Measurements from ENCODE around the gene B4GALT1.

Gene B4GALT1

DNA sequence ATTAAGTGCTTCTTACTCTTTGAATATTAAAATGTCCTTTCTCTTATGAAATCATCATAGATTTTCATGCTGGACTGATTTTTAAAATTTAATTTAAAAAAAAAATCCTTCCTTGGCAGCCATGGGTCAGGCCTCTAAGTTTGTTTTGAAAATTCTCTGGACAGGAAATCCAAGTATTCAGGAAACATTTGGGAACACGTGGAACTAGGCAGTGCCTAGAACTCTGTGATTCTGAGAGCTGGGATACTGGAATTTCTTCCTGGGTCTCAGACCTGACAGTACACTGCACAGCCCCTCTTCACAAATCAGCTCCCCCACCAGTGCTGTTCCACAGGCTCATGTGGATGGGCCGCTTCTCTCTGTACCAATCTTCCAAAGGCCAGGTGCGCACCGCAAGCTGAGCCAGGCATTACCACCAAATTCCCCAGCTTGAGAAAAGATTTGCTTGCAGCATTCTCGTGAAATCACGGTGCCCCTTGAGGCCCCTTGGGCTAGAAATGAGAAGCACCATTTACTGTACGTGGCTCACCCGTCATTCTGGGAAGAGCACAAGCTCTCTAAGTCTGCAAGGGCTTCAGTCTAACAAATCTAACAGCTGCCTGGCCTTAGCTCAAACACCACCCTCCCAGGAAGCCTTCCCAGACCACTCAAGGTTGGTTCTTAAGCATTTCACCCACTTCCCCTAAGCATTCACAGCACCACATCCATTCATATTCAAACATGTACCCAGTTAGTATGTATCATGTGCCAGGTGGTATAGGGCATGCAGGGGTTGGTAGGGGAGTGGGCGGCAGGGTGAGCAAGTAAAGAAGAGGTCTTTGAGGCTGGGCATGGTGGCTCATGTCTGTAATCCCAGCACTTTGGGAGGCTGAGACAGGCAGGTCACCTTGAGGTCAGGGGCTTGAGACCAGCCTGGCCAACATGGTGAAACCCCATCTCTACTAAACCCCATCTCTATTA, 26.5 kb downstream of the B4GALT1 start:
- Mint-ChIP-seq H3K27me3 (no peaks in the 10 kb centered on the region), H3K9me3 (no peaks in the 10 kb centered on the region), H3K27ac (peak overlapping the region; percentile 13), H3K36me3 (peaks cover 2% of the 10 kb centered on the region), H3K4me3 (peak overlapping the region; percentile 61), H3K4me1 (peaks cover 95% of the 10 kb centered on the region)

DNA sequence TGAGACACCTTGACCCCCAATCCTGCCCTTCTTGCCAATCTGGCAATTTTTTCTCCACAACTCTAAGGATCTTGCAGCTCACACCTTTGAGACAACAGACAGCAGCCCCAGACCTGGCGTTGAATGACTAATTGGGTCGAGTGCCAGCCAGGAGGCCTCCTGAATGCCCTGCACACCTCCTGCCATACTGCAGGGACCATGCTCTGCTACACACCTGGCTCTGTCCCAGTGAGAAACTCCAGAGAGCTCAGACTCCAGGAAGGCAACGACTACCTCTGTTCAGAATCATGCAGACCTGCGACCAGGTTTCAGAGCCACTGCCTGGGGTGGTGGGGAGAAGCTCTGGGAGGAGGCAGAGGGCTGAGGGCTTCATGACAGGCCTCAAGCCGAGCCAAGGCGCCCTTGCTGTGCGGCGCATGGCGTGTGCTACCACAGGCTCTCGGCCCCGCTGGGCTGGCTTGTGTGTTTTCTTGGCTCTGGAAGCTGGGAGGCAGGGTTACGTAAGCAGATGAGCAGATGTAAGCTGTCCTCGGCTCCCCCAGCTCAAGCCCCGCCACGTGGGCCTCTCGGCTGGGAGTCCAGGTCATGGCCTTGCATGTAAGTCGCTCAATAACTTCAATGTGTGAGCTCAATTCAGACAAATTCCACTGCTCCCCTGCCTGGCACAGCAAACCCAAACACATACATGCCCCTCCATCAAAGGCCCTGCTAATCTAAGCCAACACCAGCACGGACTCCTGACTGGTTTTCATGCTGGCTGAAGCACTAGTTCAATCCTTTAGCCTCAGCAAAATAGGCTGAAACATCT, 27.5 kb downstream of the B4GALT1 start:
- Mint-ChIP-seq H3K4me3 (peak overlapping the region; percentile 7), H3K27me3 (no peaks in the 10 kb centered on the region), H3K36me3 (peaks cover 2% of the 10 kb centered on the region), H3K9me3 (no peaks in the 10 kb centered on the region), H3K4me1 (peaks cover 92% of the 10 kb centered on the region), H3K27ac (peak overlapping the region; percentile 57)

DNA sequence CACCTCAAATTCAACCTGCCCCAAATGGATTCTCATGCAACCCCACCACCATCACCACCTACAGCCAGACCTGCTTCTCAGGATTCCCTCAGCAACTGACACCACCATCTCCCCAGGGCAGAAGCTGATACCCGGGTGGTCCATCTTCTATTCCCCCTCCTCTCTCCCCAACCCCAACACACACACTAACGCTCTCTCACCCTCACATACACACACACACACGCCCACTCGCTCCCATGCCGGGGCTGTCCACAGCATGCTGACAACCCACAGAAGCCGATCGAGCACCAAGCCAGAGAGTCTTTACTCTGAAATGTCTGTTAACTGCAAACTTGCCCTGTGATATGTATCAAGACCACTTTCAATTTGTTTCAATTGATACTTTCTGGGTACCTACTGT, 28.4 kb downstream of the B4GALT1 start:
- H3K27me3 Mint-ChIP-seq: no peaks in the 10 kb centered on the region
- peak overlapping the region; percentile 24 for H3K4me3 Mint-ChIP-seq
- peak overlapping the region; percentile 83 for H3K27ac Mint-ChIP-seq
- peaks cover 84% of the 10 kb centered on the region for H3K4me1 Mint-ChIP-seq
- H3K9me3 Mint-ChIP-seq: no peaks in the 10 kb centered on the region
- peaks cover 2% of the 10 kb centered on the region for H3K36me3 Mint-ChIP-seq

DNA sequence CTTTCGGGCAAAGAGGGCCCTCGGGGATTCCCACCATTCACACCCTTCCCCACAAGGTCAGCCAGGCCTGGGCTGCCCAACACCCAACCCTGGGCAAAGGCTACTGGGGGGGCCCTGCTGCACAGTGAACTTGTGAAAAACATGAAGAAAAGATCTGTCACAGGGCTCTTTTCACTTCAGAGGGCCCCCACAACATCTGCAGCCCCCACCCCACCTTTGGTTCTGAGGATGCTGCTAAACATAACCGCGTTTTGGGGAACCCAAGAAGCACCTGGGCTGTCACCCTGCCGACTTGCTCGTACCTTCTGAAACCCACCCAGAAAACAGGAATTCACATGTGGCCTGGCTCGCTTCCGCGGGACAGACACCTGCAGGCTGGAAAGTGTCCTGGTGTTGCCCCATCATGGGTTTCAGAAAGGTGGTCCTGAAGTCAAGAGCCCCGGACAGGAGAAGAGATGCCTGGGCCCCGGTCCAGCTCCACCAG, 29.3 kb downstream of the B4GALT1 start:
- Mint-ChIP-seq H3K27ac (no peak overlapping the region), H3K36me3 (peaks cover 2% of the 10 kb centered on the region), H3K4me3 (no peak overlapping the region), H3K4me1 (peaks cover 76% of the 10 kb centered on the region), H3K9me3 (no peaks in the 10 kb centered on the region), H3K27me3 (no peaks in the 10 kb centered on the region)

DNA sequence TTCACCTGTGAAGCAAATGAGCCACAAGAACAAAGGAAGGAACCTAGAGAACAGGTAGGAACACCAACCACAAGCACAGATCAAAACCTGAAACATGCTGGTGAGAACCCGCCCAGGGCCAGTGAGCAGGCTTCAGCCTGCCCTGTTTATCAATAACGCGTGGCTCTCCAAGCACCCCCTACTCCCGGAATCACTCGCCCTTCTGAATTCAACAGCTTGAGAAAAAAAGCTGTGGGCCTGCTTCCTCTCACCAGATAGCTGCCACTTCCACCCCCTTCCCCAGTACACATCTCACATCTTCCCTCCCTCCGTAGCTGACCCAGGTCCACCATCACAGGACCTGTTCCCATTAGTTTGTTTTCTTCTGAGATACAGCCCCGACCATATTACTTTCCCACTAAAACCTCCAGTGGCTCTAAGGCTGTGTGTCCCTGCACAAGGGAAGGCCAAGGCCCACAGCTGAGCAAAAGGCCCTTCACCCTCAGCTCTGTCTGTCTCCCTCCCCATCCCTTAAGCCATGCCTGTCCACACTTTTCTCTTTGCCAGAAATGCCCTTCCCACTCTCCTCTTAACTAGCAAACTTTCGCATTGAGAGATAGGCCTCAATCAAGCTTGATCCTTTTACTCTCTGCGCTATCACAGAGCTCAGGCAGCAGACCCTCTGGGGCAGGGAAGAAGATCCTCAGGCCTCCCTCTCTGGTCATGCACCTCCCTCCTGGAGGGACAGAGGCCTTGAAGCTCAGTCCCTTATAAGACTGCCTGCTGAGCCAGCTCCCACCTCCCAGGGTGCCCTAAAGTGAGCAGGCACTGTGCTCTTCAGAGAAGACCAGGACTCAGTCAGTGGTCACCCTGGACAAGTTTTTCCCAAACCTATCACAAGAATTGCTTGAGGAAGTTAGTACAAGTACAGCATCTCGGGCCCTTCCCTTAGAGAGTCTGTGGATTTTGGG, 30.1 kb downstream of the B4GALT1 start:
- Mint-ChIP-seq H3K9me3 (no peaks in the 10 kb centered on the region), H3K4me1 (peaks cover 70% of the 10 kb centered on the region), H3K27me3 (no peaks in the 10 kb centered on the region), H3K4me3 (peak overlapping the region; percentile 47), H3K27ac (peak overlapping the region; percentile 74), H3K36me3 (peaks cover 4% of the 10 kb centered on the region)

DNA sequence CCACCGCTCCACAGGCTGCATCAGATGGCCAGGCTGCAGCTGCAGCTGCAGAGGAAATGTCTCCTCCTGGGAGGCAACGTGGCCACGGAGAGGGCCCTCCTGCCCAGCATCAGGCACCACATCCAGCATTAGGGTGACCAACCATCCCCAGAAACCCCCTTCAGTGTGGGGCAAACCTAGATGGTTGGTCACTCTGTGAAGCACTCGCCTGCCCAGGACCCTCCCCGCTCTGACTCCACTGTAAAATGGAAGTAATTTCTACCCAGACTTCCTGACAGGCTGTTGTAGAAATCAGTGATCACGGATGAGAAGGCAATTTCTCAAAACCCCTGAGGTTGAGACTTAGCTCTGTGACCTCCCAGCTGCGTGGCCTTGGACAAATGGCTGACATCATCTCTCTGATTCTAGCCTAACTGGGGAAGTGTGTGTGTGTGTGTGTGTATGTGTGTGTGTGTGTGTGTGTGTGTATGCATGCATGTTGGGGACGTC, 31.6 kb downstream of the B4GALT1 start:
- H3K9me3 Mint-ChIP-seq: no peaks in the 10 kb centered on the region
- H3K36me3 Mint-ChIP-seq: peaks cover 8% of the 10 kb centered on the region
- no peak overlapping the region for H3K27ac Mint-ChIP-seq
- H3K4me3 Mint-ChIP-seq: no peak overlapping the region
- no peaks in the 10 kb centered on the region for H3K27me3 Mint-ChIP-seq
- peaks cover 68% of the 10 kb centered on the region for H3K4me1 Mint-ChIP-seq

DNA sequence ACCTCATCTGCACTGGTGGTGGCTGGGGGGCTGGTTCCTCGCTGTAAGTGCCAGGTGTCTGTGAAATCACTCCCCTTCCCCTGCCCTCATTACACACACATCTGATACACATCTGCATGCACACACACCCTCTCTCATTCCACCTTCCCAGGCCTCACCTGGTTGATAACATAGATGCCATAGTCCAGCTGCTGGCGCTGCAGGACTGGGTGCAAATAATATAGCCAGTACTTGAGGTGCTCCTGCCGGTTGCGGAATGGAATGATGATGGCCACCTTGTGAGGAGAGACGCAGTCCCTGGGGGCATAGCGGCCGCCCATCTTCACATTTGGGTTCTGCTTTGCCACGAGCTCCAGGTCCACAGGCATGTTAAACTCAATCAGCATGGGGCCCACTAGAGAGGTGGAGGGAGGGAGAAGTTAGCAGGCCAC, 32.1 kb downstream of the B4GALT1 start:
- H3K27me3 Mint-ChIP-seq: no peaks in the 10 kb centered on the region
- peaks cover 70% of the 10 kb centered on the region for H3K4me1 Mint-ChIP-seq
- H3K4me3 Mint-ChIP-seq: no peak overlapping the region
- no peaks in the 10 kb centered on the region for H3K9me3 Mint-ChIP-seq
- peak overlapping the region; percentile 6 for H3K27ac Mint-ChIP-seq
- peaks cover 9% of the 10 kb centered on the region for H3K36me3 Mint-ChIP-seq

DNA sequence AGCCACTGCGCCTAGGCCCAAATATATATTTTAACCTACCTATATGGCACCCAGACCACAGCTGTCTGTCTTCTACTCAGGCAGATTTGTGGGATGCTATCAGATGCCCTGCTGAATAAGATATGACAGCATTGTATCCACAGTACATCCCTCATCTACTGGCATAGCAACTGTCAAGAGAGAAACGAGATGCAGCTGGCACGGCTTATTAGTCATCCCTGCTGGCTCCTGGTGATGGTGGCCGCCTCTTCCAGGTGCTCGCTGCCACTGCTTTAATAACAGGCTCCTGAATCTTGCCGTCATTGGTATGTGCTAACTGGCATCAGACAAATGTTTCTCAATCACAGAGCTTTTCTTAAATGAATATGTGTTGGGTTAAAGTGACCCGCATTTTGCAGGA, 34.0 kb downstream of the B4GALT1 start:
- H3K4me3 Mint-ChIP-seq: no peak overlapping the region
- no peaks in the 10 kb centered on the region for H3K27me3 Mint-ChIP-seq

DNA sequence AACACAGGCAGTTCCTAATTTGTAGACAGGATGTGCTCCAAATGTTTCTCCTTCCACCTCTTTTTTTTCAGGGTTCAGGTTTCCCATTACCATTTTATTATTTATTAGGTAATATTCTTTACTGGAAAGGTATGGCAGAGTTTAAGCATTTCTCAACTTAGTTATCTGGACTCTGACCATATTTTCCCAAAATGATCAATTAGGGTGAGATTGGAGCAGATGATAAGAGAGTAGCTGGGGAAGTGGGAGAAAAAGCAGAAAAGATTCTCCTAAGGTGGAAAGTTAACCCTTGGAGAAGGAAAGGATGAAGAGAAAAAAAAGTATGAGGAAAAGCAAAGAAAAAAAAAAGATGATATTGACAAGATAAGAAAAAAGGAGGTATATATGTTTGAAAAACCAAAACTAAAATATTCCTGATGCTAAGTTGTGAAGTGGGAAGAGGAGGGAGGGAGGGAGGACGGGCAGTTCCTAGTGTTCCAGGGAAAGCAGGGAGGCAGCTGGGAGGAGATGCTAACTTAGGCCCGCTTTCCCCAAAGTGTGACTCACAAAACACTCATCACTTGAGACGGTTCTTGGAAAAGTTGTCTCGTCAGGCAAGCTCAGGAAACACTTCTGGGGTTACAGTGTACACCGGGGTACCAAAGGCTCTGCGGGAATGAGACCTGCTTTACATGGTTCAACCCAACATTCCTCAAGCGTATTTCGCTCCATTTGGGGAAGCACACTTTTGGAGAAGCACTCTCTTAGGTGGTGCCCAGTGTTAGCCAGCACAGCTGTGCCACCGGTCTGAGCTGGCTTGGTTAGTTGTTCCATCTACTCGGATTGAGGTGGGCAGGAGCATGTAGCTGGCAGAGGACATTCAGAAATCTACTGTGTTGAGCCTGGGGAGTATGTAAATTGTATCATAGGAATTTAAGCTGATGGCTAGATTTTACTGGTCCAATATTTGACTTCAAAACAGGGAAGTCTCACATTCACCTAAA, 35.1 kb downstream of the B4GALT1 start:
- peaks cover 15% of the 10 kb centered on the region for H3K36me3 Mint-ChIP-seq
- H3K4me3 Mint-ChIP-seq: no peak overlapping the region
- no peaks in the 10 kb centered on the region for H3K9me3 Mint-ChIP-seq
- no peak overlapping the region for H3K27ac Mint-ChIP-seq
- no peaks in the 10 kb centered on the region for H3K27me3 Mint-ChIP-seq
- H3K4me1 Mint-ChIP-seq: peaks cover 60% of the 10 kb centered on the region

More for the DNA sequence above, 34.0 kb downstream of the B4GALT1 start:
- Mint-ChIP-seq H3K9me3 (no peaks in the 10 kb centered on the region), H3K4me1 (peaks cover 66% of the 10 kb centered on the region), H3K36me3 (peaks cover 13% of the 10 kb centered on the region), H3K27ac (no peak overlapping the region)

DNA sequence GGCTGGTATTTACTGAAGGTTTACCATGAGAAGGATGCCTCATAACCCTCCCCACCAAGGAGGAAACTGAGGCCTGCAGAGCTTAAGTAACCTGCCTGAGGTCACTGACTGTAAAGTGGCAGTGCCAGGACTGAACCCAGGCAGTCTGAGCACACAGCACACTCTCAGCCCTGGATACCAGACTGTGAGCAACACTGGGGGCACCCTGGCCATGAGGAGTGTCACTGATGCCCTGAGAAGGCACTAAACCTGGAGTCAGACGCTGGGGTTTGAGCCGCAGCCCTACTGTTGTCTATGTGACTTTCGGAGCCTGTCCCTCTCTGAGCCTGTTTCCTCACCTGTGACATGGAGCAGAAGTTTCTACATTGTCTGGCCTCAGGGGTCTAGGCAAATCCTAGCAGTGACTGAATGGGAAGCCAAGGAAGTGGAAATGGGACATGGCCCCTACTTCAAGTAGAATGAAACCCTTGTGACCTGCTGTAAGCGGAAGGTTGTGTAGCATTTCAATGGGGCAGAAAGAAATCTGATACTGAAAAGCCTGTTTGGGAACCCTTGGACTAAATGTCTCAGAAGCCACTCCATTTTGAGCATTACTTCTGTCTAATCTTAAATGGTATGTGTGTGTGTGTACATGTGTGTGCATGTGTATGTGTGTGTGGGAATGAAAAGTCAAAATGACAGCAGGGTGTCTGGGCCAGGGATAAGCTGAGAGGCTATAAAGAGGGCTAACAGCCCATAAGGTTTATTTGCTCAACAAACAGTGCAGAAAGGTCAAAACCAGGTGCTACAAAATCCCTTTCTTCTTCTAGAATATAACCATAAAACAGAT, 36.0 kb downstream of the B4GALT1 start:
- peaks cover 56% of the 10 kb centered on the region for H3K4me1 Mint-ChIP-seq
- no peaks in the 10 kb centered on the region for H3K9me3 Mint-ChIP-seq
- no peak overlapping the region for H3K4me3 Mint-ChIP-seq
- no peaks in the 10 kb centered on the region for H3K27me3 Mint-ChIP-seq
- peaks cover 20% of the 10 kb centered on the region for H3K36me3 Mint-ChIP-seq
- peak overlapping the region; percentile 94 for H3K27ac Mint-ChIP-seq

DNA sequence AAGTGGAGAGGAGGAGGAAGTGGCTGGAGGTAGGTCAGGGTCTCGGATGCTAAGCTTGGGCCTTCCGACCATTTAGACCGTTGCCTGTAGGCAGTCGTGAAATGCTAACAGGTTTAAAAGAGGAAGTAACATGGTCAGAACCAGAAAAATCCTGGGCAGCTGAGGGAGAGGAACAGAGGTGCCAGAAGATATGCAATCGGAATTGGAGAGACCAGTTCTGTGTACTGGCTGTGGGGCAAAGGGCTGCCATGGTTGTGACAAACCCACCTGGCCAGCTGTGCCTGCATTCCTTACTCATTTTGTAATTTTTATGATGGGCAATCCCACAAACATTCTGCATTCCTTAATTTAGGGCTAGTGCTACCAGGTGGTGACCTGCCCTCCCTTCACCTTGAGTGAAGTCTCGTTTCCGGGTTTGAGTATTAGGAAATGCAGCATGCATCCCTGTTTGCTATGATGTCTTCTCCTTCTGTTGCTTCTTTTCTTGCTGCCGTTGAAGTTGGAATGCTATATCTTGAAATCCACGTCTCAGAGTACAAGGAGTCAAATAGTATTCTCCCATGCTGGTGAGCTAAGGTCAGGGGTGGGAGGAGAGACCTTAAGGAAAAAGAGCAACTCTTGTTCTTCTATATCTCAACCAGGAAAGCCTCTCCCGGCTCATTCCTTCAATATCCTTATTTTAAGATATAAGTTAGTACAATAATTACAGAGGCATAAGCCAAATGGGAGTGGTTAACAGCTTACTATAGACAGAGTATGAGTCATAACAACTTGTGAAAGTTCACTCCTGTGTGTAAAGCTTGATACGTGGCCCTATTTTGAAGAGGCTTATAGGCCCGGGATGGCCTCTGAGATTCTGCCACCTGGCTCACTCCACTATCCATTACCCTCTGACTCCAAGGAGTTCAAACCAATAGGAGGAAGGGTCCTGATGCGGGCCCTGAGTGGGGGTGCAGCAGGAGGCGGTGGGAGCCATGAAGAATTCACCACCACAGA, 37.0 kb downstream of the B4GALT1 start:
- Mint-ChIP-seq H3K36me3 (peaks cover 20% of the 10 kb centered on the region), H3K9me3 (no peaks in the 10 kb centered on the region), H3K27ac (peak overlapping the region; percentile 94), H3K27me3 (no peaks in the 10 kb centered on the region), H3K4me1 (peaks cover 52% of the 10 kb centered on the region), H3K4me3 (no peak overlapping the region)

DNA sequence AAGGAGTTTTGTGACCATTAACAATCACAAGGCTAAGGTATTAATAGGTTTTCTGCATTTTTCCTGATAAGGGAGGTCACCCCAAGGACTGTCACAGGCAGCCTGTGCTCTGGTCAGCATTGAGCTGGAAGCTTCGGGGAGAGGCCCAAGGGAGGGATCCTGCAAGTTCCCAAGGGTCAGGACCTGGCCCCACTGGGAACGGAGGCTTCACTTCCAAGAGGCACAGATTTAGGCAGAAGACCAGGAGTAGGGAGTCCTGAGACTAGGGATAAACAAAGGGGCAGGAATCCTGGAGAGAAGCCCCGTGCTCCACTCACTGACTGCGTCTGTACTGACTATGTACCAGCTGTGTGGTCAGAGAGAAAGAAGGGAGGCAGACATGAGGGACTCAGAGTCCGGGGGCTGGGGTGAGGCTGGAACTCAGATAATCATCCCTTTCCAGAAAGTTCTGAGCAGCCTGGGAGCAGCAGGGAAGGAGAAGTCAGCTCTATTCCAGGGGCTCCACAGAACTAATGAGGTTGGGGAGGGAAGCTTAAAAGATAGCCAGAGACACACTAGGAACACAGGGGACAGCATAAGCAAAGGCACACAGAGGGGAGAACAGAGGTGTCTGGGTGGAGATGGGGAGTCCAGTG, 37.8 kb downstream of the B4GALT1 start:
- Mint-ChIP-seq H3K27me3 (no peaks in the 10 kb centered on the region), H3K27ac (no peak overlapping the region), H3K36me3 (peaks cover 20% of the 10 kb centered on the region), H3K9me3 (no peaks in the 10 kb centered on the region), H3K4me1 (peaks cover 55% of the 10 kb centered on the region), H3K4me3 (no peak overlapping the region)
